Stomach smooth muscle (tissue), 2 donors: ENCODE data around the gene PRKCSH.
"Not testable (repeated sequence)": the region's sequence is repeated elsewhere in the genome, so short reads cannot be mapped to it uniquely, and the experiment has no call there.

ENCODE experiments used
- H3K27ac ChIP-seq: one replicate; pipeline ENCODE4 v1.7.0; 2013; ENCODE audit warnings: mild to moderate bottlenecking, low read length, inconsistent platforms
- H3K27me3 ChIP-seq, 2 donors: one replicate each; pipeline ENCODE4 v1.7.0; 2013; ENCODE audit warnings: low read length in 2 of 2; ENCODE audit not compliant: insufficient read depth in 2 of 2, control insufficient read depth in 1 of 2
- H3K36me3 ChIP-seq, 2 donors: one replicate each; pipeline ENCODE4 v1.7.0; 2013; ENCODE audit warnings: low read length in 2 of 2; ENCODE audit not compliant: control insufficient read depth in 2 of 2, insufficient read depth in 2 of 2
- H3K4me1 ChIP-seq: one replicate; pipeline ENCODE4 v1.7.0; 2013; ENCODE audit warnings: low read length; ENCODE audit not compliant: control insufficient read depth, insufficient read depth
- H3K4me3 ChIP-seq, 2 donors: one replicate each; pipeline ENCODE4 v1.7.0; 2013; ENCODE audit warnings: low read length in 2 of 2
- H3K9ac ChIP-seq, 2 donors: one replicate each; pipeline ENCODE4 v1.7.0; 2013; ENCODE audit warnings: low read length in 2 of 2, mild to moderate bottlenecking in 1 of 2
- H3K9me3 ChIP-seq, 2 donors: one replicate each; pipeline ENCODE4 v1.7.0; 2013; ENCODE audit warnings: low read length in 2 of 2; ENCODE audit not compliant: control insufficient read depth in 2 of 2
- donor health status: healthy.
- donor health status: Pancreatic carcinoma.

Gene PRKCSH

GRCh38 chr19:11405846-11406643, 29.4 kb upstream of the PRKCSH start:
- Histone ChIP-seq H3K9me3 (no peaks in the 10 kb centered on the region), H3K9ac (no peak overlapping the region), H3K27ac (no peak overlapping the region), H3K27me3 (peaks cover 5 to 13% of the 10 kb centered on the region in 2 donors), H3K4me3 (no peak overlapping the region), H3K4me1 (peaks cover 4% of the 10 kb centered on the region), H3K36me3 (no peaks in the 10 kb centered on the region)

- H3K9me3 ChIP-seq, H3K36me3 ChIP-seq, H3K9ac ChIP-seq, H3K4me3 ChIP-seq, H3K4me1 ChIP-seq, H3K27ac ChIP-seq: not testable (repeated sequence)
- H3K27me3 ChIP-seq = peaks cover 5 to 17% of the 10 kb centered on the region in 2 donors
These were observed 28.7 kb upstream of the PRKCSH start for GRCh38 chr19:11406703-11407236.

DNA sequence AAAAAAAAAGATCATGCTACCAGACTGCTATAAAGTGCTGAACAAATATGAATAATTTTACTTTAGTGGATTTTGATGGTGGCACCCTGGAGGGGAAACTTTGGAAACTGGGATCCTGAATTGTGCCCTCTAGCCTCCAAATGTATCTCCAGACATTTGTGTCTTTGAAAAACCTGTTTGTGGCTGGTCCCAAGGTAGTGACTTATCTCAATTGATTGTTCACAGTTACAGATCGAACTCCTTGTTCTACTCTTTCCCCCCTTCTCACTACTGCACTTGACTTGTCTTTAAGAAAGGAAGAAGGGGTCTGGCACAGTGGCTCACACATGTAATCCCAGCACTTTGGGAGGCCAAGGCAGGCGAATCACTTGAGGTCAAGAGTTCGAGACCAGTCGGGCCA, 26.8 kb upstream of the PRKCSH start:
- peaks cover 5 to 17% of the 10 kb centered on the region in 2 donors for H3K27me3 ChIP-seq
- H3K4me1 ChIP-seq = peaks cover 4% of the 10 kb centered on the region
- no peak overlapping the region for H3K9ac ChIP-seq
- H3K4me3 ChIP-seq = no peak overlapping the region
- no peaks in the 10 kb centered on the region for H3K36me3 ChIP-seq
- H3K9me3 ChIP-seq = no peaks in the 10 kb centered on the region
- no peak overlapping the region for H3K27ac ChIP-seq

DNA sequence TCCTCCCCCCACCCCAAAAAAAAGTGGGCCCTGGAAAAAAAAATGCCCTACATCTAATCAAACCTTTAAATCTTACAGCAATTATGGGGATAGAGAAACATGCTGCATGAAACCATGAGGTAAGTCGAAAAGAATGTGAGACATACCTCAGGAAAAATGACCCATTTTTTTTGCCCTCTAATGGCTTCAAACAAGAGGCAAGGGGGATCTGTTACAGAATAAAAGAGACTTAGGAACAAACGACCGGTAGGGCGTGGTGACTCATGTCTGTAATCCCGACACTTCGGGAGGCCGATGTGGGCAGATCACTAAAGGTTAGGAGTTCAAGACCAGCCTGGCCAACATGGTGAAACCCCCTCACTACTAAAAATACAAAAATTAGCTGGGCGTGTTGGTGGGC, 24.8 kb upstream of the PRKCSH start:
- no peaks in the 10 kb centered on the region for H3K36me3 ChIP-seq
- no peak overlapping the region for H3K4me3 ChIP-seq
- H3K9me3 ChIP-seq = no peaks in the 10 kb centered on the region
- peaks cover 4% of the 10 kb centered on the region for H3K4me1 ChIP-seq
- H3K27me3 ChIP-seq = peaks cover 5 to 17% of the 10 kb centered on the region in 2 donors
- no peak overlapping the region for H3K27ac ChIP-seq
- no peak overlapping the region for H3K9ac ChIP-seq

DNA sequence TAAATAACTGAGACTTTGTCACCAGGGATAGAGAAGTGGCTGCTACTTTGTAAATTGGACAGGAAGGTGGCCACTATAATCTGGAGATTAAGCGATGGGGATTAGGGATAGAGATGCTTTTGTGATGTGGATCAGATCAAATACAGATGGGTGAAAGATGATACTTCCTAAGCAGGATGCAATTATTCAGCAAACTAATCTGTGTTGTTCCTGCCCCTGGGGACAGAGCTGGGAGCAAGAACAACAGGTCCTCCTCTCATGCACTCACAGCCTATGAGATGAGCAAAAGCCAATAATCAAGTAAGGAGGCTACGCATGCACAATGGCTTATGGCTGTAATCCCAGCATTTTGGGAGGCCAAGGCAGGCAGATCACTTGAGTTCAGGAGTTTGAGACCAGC, 20.9 kb upstream of the PRKCSH start:
- H3K4me3 ChIP-seq = no peak overlapping the region
- H3K27ac ChIP-seq = no peak overlapping the region
- H3K27me3 ChIP-seq = peaks cover 17 to 18% of the 10 kb centered on the region in 2 donors
- H3K36me3 ChIP-seq = no peaks in the 10 kb centered on the region
- H3K9me3 ChIP-seq = no peaks in the 10 kb centered on the region
- H3K9ac ChIP-seq = no peak overlapping the region
- peaks cover 3% of the 10 kb centered on the region for H3K4me1 ChIP-seq

GRCh38 chr19:11416346-11417052, 18.9 kb upstream of the PRKCSH start:
- peaks cover 30 to 35% of the 10 kb centered on the region in 2 donors for H3K27me3 ChIP-seq
- peaks cover 15% of the 10 kb centered on the region for H3K4me1 ChIP-seq
- no peak overlapping the region for H3K4me3 ChIP-seq
- H3K9me3 ChIP-seq = no peaks in the 10 kb centered on the region
- no peak overlapping the region for H3K9ac ChIP-seq
- H3K36me3 ChIP-seq = no peaks in the 10 kb centered on the region
- H3K27ac ChIP-seq = no peak overlapping the region

- no peak overlapping the region for H3K27ac ChIP-seq
- no peak overlapping the region for H3K4me3 ChIP-seq
- peaks cover 45 to 47% of the 10 kb centered on the region in 2 donors for H3K27me3 ChIP-seq
- H3K36me3 ChIP-seq = no peaks in the 10 kb centered on the region
- H3K9ac ChIP-seq = no peak overlapping the region
- H3K4me1 ChIP-seq = peaks cover 19% of the 10 kb centered on the region
- no peaks in the 10 kb centered on the region for H3K9me3 ChIP-seq
These were observed 17.3 kb upstream of the PRKCSH start for GRCh38 chr19:11418094-11418548.

- Histone ChIP-seq H3K27me3 (peaks cover 50 to 54% of the 10 kb centered on the region in 2 donors), H3K9me3 (no peaks in the 10 kb centered on the region), H3K4me1 (peaks cover 19% of the 10 kb centered on the region), H3K36me3 (no peaks in the 10 kb centered on the region), H3K27ac (no peak within 1 kb of the TSS), H3K9ac (no peak within 1 kb of the TSS), H3K4me3 (peak within 1 kb of the TSS in 1 of 2 donors; percentile 62)
These were observed 16.6 kb upstream of the PRKCSH start, which contains the start of gene RGL3 for GRCh38 chr19:11418549-11419506. TSS of gene RGL3 (minus strand) at chr19:11419314. CDS start at chr19:11419278, 36 bp downstream.

DNA sequence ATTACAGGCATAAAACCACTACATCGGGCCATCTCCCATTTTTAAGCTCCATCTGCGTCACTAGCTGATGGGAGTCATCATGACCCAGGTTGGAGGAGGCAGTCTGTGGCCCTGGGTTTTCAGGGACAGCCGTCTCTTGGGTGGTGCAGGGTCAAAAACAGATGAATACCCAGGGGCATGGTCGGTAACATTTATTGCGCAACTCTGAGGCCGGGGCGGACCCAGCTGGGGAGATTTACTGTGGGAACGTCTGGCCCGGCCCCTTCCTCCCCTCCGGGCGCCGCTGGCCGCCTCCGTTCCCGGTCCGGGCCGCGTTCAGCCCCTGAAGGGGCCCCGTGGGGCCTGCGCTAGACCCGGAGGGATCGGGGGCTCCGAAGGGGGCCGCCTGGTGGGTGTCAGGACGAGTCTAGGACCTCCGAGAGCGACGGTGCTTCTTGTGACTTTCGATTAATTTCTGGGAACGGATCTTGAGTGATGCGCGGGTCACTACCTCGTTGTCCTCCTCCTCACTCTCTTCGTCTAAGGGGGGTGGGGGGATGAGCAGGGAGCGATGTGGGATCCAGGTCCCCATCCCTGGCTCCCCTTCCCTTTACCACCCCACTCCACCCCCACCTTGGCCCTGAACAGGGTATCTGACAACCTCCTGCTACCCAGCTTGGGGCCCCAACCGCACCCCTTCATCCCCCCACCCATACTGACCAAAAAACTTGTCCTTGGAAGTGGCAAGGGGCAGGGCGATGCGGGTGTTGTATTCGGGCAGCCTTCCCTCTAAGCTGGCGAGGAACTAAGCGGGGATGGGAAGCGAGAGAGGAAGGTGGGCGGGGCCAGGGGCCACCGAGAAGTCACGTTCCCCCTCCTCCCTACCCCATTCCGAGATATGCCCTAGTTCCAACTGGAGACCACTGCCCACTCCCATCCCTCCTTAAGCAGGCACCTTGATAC, 14.7 kb upstream of the PRKCSH start:
- peaks cover 52 to 58% of the 10 kb centered on the region in 2 donors for H3K27me3 ChIP-seq

More for the DNA sequence above, 14.7 kb upstream of the PRKCSH start:
- Histone ChIP-seq H3K9me3 (no peaks in the 10 kb centered on the region), H3K9ac (no peak overlapping the region), H3K27ac (no peak overlapping the region), H3K4me3 (peak overlapping the region in 1 of 2 donors; percentile 44), H3K36me3 (no peaks in the 10 kb centered on the region), H3K4me1 (peaks cover 19% of the 10 kb centered on the region)
